ENCODE data around the gene ZNF236. TPM values are rescaled to one million over a fixed set of nuclear protein-coding genes. Genes with fewer than 3 reads are reported as not detected.
"Not testable (repeated sequence)": the region's sequence is repeated elsewhere in the genome, so short reads cannot be mapped to it uniquely, and the experiment has no call there.

ZNF236 gene
- 18.4 and 20.4 TPM in 2 replicates for total RNA-seq
- long read RNA-seq, partial matches to known transcripts: 5 of 5 reads
- long read RNA-seq, other reads (novel, unspliced or antisense): 0 of 5 reads

DNA sequence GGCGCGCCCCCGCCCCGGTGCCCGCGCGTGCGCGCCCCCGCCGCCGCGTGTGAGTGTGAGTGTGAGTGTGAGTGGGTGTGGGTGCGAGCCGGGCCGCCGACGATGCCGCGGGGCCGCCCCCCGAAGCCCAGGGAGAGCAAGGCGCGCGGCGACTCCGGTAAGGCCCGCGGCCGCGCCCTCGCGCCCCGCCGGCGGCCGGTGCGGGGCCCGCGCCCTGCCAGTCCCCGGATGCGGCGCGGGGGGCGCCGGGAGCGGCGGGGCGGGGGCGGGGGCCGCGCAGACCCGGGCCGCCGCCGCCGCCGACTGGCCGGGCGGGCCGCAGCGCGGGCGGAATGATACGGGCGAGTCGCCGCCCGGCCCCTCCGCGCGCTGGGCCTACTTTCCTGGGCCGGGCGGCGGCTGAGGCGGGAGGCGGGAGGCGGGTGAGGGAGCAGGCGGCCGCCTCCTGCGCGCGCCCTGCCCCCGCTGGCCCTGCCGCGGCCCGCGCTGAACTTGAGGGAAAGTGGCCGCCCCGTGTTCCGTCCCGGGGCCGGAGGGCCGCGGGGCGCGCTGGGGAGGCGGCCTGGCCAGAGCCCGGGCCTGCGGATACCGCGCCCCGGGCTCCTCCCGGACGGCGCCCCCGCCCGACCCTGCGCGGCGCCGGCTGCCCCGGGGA, at the start of gene ZNF236:
ZNF236 (plus strand) TSS at position 52 of the 655 bp plus-strand sequence; CDS start at position 103, 51 bp downstream.
- Mint-ChIP-seq H3K4me3 (peak within 1 kb of the TSS; percentile 93), H3K9me3 (no peaks in the 10 kb centered on the region), H3K36me3 (ENCODE audit: low read depth) (peaks cover 8% of the 10 kb centered on the region), H3K27me3 (ENCODE audit: low read depth) (no peaks in the 10 kb centered on the region), H3K4me1 (peaks cover 52% of the 10 kb centered on the region), H3K27ac (ENCODE audit: unreplicated experiment) (peak within 1 kb of the TSS; percentile 93)
- peak; percentile 56 for DNase-seq (ENCODE audit: low read depth, low spot score)
- TF ChIP-seq, protein P1, sequence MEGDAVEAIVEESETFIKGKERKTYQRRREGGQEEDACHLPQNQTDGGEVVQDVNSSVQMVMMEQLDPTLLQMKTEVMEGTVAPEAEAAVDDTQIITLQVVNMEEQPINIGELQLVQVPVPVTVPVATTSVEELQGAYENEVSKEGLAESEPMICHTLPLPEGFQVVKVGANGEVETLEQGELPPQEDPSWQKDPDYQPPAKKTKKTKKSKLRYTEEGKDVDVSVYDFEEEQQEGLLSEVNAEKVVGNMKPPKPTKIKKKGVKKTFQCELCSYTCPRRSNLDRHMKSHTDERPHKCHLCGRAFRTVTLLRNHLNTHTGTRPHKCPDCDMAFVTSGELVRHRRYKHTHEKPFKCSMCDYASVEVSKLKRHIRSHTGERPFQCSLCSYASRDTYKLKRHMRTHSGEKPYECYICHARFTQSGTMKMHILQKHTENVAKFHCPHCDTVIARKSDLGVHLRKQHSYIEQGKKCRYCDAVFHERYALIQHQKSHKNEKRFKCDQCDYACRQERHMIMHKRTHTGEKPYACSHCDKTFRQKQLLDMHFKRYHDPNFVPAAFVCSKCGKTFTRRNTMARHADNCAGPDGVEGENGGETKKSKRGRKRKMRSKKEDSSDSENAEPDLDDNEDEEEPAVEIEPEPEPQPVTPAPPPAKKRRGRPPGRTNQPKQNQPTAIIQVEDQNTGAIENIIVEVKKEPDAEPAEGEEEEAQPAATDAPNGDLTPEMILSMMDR (conservative IDR thresholded peaks at IDR 0.05): no peak

DNA sequence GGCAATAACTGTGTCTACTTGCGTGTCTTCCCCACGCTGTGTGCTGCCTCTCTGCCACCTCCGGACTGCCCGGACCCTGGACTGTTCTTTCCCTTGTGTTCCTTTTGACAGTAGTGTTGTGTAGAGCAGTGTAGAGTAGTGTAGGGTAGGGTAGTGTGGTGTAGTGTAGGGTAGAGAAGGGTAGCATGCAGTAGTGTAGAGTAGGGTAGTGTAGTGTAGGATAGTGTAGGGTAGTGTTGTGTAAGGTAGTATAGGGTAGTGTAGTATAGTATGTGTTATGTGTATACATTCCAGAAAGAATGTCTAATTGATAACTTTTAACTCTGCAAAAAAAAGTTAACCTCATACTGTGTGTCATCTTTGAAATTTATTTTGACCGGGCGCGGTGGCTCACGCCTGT, 49.7 kb upstream of the ZNF236 start:
- H3K27me3 Mint-ChIP-seq (ENCODE audit: low read depth): no peaks in the 10 kb centered on the region
- H3K4me3 Mint-ChIP-seq: no peak overlapping the region
- H3K4me1 Mint-ChIP-seq: peaks cover 33% of the 10 kb centered on the region
- no peak overlapping the region for H3K27ac Mint-ChIP-seq (ENCODE audit: unreplicated experiment)
- no peak for DNase-seq (ENCODE audit: low read depth, low spot score)
- peaks cover 22% of the 10 kb centered on the region for H3K9me3 Mint-ChIP-seq
- TF ChIP-seq, protein P1 (conservative IDR thresholded peaks at IDR 0.05): no peak
- H3K36me3 Mint-ChIP-seq (ENCODE audit: low read depth): peaks cover 5% of the 10 kb centered on the region

DNA sequence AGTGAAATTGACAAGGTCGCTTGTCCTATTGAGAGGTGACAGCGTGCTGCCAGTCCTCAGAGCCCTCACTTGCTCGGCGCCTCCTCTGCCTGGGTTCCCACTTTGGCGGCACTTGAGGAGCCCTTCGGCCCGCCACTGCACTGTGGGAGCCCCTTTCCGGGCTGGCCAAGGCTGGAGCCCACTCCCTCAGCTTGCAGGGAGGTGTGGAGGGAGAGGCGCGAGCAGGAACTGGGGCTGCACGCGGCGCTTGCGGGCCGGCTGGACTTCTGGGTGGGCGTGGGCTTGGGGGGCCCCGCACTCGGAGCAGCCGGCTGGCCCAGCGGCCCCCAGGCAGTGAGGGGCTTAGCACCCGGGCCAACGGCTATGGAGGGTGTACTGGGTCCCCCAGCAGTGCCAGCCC, 45.3 kb upstream of the ZNF236 start:
- peaks cover 22% of the 10 kb centered on the region for H3K4me1 Mint-ChIP-seq
- not testable (repeated sequence) for H3K9me3 Mint-ChIP-seq; DNase-seq (ENCODE audit: low read depth, low spot score); H3K4me3 Mint-ChIP-seq; H3K27ac Mint-ChIP-seq (ENCODE audit: unreplicated experiment); H3K27me3 Mint-ChIP-seq (ENCODE audit: low read depth); H3K36me3 Mint-ChIP-seq (ENCODE audit: low read depth)

DNA sequence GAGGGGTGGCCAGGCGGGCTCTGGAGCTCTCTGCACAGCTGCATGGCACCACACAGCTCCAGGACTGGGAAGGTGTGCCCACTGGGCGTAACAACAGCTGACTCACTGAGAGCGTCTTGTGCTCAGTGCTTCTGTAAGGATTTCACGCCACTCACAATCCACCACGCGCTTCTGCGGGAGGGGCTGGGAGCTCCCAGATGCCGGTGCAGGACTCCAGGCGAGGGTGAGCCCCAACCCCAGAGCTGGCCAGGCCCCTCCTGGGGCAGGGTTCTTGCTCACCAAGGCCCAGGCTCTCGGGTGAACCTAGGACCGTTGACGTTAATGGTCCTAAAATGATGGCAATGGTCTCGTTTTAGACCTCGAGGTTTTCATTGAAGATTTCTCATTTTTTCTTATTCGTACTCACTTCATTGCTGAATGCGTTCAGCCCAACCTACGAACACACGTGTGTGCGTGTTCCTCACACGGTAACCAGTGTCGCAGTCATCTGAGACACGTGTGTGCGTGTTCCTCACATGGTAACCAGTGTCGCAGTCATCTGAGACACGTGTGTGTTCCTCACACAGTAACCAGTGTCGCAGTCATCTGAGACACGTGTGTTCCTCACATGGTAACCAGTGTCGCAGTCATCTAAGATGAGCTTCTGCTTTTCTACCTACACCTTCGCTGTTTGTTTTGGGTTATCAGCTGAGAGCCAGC, 38.4 kb upstream of the ZNF236 start:
- Mint-ChIP-seq H3K9me3 (peaks cover 6% of the 10 kb centered on the region), H3K27ac (ENCODE audit: unreplicated experiment) (no peak overlapping the region), H3K4me1 (peaks cover 4% of the 10 kb centered on the region), H3K27me3 (ENCODE audit: low read depth) (no peaks in the 10 kb centered on the region), H3K4me3 (no peak overlapping the region), H3K36me3 (ENCODE audit: low read depth) (peaks cover 6% of the 10 kb centered on the region)
- no peak for DNase-seq (ENCODE audit: low read depth, low spot score)
- TF ChIP-seq, protein P1 (conservative IDR thresholded peaks at IDR 0.05): no peak

DNA sequence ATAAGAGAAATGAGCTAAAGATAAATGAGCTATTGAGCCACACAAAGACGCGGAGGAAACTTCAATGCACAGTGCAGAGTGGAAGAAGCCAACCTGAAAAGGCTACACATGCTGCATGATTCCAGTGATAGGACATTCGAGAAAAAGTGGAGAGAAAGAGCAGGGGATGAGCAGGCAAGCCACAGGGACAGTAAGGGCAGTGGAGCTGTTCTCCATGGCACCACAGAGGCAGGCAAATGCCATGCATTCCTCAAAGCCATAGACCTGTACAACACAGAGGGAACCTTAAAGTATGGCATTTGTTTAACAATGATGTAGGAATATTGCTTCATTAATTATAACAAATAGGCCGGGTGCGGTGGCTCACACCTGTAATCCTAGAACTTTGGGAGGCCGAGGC, 36.5 kb upstream of the ZNF236 start:
- Mint-ChIP-seq H3K27ac (ENCODE audit: unreplicated experiment) (no peak overlapping the region), H3K4me3 (no peak overlapping the region), H3K27me3 (ENCODE audit: low read depth) (no peaks in the 10 kb centered on the region), H3K4me1 (peaks cover 4% of the 10 kb centered on the region), H3K36me3 (ENCODE audit: low read depth) (peaks cover 7% of the 10 kb centered on the region), H3K9me3 (peaks cover 6% of the 10 kb centered on the region)
- DNase-seq (ENCODE audit: low read depth, low spot score): no peak
- TF ChIP-seq, protein P1 (conservative IDR thresholded peaks at IDR 0.05): no peak
